ENCODE measurements around the gene PDZD2.

DNA sequence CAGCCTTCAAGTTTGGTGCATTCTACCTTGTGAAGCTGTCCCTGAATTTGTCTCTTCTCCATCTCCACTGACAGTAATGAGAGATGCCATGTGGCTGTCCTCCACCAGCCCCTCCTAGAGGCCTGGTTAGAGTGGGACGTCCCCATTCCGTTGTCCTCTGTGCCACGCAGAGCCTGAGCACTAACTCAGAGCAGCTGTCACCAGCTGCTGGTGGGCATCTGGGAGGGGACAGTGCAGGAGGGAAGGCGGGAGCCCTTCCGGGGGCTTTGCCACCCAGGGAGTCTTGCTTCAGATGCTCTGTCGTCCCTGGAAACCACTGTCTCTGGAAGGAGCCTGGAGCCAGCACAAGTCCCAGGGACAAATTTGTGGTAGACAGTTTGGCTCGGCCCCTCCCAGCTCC is 78.6 kb downstream of the PDZD2 start:
- TF ChIP-seq, protein P1, sequence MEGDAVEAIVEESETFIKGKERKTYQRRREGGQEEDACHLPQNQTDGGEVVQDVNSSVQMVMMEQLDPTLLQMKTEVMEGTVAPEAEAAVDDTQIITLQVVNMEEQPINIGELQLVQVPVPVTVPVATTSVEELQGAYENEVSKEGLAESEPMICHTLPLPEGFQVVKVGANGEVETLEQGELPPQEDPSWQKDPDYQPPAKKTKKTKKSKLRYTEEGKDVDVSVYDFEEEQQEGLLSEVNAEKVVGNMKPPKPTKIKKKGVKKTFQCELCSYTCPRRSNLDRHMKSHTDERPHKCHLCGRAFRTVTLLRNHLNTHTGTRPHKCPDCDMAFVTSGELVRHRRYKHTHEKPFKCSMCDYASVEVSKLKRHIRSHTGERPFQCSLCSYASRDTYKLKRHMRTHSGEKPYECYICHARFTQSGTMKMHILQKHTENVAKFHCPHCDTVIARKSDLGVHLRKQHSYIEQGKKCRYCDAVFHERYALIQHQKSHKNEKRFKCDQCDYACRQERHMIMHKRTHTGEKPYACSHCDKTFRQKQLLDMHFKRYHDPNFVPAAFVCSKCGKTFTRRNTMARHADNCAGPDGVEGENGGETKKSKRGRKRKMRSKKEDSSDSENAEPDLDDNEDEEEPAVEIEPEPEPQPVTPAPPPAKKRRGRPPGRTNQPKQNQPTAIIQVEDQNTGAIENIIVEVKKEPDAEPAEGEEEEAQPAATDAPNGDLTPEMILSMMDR (conservative IDR thresholded peaks at IDR 0.05): no peak
- no peak for TF ChIP-seq EZH2 (IDR thresholded peaks at IDR 0.05; ENCODE audit: low read depth)

Measured in PC-9 (cell line).